HG03565 (cell line): ENCODE measurements around the gene UBE2L3.

Source experiments
- ATAC-seq: cut with Tn5 transposase; IDR thresholded peaks from one replicate; pipeline ENCODE4 v1.9.1; 2021; ENCODE audit warnings: mild to moderate bottlenecking, moderate library complexity; ENCODE audit not compliant: unreplicated experiment

The UBE2L3 gene

GRCh38 chr22:21669026-21669425 lies 101.5 kb downstream of the UBE2L3 start:
- ATAC-seq, result no peak

GRCh38 chr22:21672107-21672629 lies 104.7 kb downstream of the UBE2L3 start:
- no peak for ATAC-seq
